Stimulated activated naive CD4-positive, alpha-beta T cell (primary cell): ENCODE results near the gene WWC1.
"Not testable (repeated sequence)": the region's sequence is repeated elsewhere in the genome, so short reads cannot be mapped to it uniquely, and the experiment has no call there.

Source experiments
- DNase-seq, 6 experiments: peaks; one replicate each; lab custom pipeline; 2025; lab: John Stamatoyannopoulos, UW

Gene WWC1

DNA sequence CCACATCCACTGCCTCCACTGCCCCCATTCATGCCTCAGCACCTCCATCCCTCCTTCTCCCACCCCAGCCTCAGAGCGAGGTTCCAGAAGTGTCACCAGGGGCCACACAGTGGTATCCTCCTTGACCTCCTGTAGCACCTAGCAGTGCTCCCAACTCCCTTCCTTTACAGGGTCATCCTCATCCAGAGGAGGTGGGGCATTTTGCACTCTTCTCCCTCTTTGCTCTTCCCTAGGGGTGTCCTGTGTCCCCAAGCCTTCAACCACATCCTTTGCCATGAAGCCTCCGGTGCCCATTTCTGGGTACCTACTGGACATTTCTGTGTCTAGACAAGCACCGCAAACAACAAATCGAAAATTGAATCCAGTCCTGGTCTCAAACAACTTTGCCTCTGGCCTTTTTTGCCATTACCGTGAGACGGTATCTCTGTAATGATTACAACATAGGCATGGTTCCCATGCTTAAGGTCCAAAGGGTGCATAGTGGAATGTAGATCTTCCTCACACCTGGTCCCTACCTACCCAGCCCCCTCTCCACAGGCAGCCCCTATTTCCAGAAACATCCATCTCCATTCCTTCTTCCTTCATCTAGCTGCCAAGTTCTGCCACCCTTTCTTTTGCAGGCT lies 17.6 kb downstream of the WWC1 start:
- no peak for DNase-seq

DNA sequence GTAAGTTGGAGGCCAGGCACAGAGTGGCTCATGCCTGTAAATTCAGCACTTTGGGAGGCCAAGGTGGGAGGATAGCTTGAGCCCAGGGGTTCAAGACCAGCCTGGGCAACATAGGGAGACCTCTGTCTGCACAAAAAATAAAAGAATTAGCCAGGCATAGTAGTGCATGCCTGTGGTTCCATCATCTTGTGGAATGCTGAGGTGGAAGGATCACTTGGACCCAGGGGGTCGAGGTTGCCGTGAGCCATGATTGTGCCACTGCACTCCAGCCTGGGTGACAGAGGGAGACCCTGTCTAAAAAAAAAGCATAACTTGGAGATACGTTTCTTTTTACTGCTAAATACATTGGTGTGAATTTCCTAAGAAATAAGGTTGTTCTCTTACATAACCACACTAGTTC lies 19.1 kb downstream of the WWC1 start:
- DNase-seq = not testable (repeated sequence)

GRCh38 chr5:168311061-168311566 lies 19.7 kb downstream of the WWC1 start:
- no peak for DNase-seq

GRCh38 chr5:168312606-168313295 lies 21.3 kb downstream of the WWC1 start:
- no peak for DNase-seq

DNA sequence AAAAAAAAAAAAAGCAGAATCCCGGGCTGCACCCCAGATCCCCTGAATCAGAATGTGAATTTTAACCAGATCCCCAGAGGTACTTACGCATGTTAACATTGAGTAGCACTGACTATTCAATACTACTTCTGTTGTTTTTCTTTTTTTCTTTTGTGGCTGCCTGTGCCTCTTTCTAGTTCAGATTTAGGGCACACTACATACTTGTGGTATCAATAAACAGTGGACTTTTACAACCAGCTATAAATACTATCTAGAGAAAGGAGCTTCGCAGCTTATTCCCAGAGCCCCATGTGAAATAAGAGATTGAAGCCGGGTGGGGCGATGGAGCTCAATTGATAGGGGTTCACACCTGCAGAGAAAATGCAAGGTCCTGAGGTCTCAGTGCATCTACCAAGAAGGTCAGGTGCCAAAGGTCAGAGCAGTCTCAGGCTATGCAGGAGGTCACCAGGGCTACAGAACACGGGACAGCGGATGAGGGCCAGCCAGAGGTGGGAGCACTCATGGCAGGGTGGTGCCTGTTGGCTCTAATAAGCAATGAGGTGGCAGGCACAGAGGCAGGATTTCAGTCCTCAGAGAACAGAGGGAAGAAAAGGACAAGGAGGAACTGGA lies 22.3 kb downstream of the WWC1 start:
- no peak for DNase-seq

DNA sequence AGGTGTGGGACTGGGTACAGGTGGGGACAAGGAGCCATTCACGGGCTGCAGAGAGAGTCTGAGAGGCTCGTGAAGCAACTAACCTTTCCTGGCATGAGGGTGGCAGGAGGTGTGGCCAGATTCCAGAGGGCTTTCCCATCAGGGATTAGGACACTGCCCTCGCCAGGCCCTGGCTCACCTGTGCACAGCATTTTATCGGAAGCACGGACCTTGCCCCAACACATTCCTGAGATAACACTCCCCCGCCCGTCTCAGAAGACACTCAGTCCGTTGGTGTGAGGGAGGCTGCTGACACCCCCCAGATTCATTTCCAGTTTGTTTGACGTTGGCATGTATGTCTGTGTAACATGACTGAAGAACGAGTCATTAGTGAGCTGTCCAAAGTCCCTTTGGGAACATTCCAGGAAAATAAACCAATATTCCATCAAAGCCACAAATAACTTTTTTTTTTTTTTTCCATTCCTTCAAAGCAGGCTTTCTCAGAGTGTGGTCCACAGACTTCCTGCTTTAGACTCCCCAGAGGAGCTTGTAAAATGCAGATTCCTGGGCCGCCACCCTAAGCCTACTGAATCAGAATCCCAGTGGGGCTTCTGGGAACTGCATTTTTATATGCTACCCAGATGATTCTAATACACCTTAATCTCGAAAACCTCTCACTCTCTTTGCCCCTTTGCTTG lies 23.4 kb downstream of the WWC1 start:
- DNase-seq = no peak

GRCh38 chr5:168315416-168316138 lies 24.1 kb downstream of the WWC1 start:
- no peak for DNase-seq

- no peak for DNase-seq
These were observed 24.7 kb downstream of the WWC1 start for GRCh38 chr5:168316139-168316578.

DNA sequence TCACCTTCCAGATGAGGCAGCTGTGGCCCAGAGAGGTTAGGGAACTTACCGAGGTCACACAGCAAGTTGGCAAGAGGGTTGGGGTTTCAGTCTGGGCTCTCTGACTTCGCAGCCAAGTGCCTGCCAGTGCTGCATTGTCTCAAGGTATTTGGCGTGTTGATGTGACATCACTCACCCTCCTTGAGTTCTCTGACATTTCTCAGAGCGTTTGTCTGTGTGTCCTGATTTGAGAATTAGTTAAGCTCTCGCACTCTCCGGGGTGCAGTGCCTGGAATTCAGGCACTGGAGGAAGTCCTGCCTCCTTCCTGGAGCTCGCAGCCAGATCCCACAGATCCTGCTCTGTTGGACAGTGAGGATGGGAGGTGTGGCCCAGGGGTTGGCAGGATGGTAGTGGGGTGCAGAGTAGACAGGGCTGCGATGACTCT lies 25.7 kb downstream of the WWC1 start:
- DNase-seq = no peak

DNA sequence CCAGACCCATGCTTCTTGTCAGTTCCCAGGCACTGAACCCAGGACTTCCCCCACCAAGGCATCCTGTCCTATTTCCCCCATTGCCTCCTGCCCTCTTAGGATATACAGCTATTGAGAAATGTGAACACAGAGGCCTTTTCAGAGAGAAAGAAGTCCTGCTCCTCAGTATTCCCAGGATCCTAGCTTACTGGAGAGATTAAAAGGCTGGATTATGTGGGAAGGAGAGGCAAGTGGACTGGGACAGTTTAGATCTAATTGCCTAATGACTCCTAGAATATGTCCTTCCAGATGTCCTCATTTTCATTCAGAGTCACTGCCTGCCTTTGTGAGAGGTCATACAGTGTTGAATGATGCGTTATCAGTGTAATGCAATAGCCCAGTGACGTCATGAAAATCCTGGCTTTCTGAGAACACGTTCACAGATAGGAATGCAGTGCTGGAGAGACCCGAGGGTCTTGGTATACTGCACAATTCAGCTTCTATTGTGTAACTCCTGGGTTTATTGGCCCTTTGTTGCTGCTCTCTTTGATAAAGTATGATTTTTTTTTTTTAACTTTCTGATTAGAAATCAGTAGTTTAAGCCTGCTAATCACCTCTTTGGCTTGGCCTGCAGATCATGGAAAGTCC lies 26.2 kb downstream of the WWC1 start:
- no peak for DNase-seq

DNA sequence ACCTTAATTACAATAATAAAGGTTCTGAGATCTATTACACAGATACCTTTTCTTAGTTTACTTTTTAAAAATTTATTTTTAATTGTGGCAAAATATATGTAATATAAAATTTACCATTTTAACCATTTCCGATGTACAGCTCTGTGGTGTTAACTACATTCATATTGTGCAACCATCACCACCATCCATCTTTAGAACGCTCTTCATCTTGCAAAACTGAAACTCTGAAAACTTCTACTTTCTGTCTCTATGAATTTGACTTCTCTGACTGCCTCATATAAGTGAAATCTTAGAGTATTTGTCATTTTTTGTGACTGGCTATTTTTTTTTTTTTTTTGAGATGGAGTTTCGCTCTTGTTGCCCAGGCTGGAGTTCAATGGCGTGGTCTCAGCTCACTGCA lies 26.8 kb downstream of the WWC1 start:
- no peak for DNase-seq

- no peak for DNase-seq
These were observed 28.3 kb downstream of the WWC1 start for GRCh38 chr5:168319774-168320173.

DNA sequence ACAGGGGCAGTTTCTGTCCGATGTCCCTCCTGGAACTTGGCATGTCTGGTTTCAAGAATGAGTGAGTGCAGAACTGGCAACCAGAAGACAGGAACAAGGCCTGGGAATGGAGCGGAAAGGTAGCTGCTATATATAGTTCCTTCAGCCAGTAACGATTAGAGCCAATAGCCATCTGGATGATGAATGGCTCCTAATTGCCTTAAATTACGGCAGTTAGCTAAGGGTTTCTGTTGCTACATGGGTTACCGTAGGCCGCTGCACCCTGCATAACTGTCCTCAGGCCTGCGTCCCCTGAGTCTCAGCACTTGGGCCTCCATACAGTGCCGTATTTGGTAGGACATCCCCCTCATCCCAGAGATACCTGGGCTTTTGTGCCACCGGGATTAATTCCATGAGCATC lies 29.4 kb downstream of the WWC1 start:
- DNase-seq = no peak

DNA sequence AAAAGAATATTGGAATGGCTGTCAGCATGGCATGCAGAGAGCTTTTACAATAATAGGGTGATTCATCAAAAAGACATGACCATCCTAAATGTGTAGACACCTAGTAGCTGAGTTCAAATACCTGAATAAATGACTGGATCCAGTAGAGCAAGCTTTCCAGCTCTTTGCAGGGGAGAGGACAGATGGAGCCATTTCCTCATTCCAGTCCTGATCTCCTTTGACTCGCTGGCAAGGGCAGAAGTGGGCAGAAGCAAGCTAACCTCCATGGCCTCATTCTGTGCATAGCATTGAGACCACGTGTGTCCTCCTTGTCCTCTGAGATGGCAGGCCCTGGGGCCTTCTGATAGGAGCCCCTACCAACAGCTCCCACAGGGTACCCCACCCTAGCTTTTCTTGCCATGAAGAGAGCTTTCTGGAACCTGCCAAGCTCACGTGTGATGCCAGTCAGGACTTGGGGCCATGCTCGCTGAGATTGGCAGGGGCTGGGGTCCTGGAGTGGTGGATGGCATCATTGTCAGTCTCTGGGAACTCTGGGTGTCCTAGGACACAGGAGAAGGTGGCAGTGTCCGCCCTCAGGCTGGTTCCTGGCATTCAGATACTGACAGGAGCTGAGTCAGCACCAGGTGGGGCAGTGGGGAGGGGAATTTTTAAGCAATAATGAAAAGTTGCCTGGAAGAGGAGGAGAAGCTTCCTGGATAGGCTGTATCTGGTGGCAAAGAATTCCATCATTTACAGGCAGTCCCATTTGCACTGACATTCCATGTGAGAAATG lies 33.6 kb downstream of the WWC1 start:
- no peak for DNase-seq

- DNase-seq = no peak
These were observed 35.6 kb downstream of the WWC1 start for GRCh38 chr5:168327019-168327421.

GRCh38 chr5:168327451-168327850 lies 36.0 kb downstream of the WWC1 start:
- DNase-seq = no peak

DNA sequence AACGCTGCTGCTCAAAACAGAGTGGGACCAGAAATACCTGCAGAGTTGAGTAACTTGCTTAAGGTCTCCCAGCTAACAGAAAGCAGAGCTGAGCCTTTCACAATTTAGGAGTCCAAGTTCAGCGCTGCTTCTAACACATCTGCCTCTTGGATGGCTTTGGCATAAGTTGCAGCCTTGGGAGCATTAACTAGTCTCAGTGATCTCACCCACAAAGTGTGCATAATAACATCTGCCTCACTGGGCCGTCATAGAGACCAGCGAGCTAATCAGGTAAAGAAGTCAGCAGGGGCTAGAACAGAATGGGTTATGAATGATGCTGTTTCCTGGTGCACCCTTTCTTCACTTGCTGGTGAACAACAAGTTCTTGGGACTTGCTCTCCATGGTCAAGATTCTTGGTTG lies 36.5 kb downstream of the WWC1 start:
- no peak for DNase-seq

GRCh38 chr5:168328814-168329213 lies 37.4 kb downstream of the WWC1 start:
- DNase-seq = no peak

DNA sequence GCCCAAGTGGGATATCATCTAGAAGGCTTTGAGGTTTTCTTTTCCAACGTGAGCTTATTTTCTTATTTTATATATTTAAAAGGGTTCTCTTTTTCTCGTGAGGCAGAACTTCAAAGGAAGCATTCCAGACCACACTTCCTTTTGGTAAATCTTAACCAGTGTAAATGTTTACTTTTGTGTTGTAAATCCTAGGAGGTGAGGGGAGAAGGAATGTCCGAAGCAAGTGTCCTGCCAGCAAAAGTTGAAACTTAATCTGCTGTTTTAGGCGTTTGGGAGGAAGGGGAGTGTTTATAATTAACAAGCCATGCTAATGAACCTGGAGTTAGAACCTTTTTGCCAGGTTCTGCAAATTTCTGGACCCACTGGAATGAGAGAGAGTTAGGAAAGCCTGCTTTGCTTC lies 37.9 kb downstream of the WWC1 start:
- DNase-seq = no peak

DNA sequence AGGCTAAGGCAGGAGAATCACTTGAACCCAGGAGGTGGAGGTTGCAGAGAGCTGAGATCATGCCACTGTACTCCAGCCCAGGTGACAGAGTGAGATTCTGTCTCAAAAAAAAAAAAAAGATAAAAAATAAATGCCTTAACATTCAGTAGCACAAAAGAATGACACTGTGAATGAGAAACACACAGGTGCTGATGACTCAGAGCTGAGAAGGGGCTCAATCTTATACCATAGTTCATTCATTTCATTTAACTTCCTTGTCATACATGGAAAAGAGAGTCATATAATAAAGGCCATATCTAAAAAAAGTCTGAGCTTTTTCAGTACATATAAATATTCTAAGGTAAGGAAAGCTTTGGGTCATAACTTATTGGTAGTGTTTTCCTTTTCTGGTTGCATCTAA lies 40.6 kb downstream of the WWC1 start:
- no peak for DNase-seq

- DNase-seq = no peak
These were observed 42.8 kb downstream of the WWC1 start for GRCh38 chr5:168334280-168334679.
